ENCODE data around the gene GTF3C2. TPM values are rescaled to one million over a fixed set of nuclear protein-coding genes. Genes with fewer than 3 reads are reported as not detected.

The GTF3C2 gene
- total and polyA plus RNA-seq, 9 of the 15 experiments (the other 6 are each of a cell fraction or from before 2014, with no cell fraction given): 35.5 to 96.8 (median 53.0) TPM

GRCh38 chr2:27370026-27370815 lies 13.7 kb upstream of the GTF3C2 start, which contains the start of the genes EIF2B4 and SNX17 (continued):
- TF ChIP-seq SRSF9 (IDR thresholded peaks at IDR 0.05; ENCODE audit: borderline replicate concordance, low read depth, low read length): no peak
- TF ChIP-seq ARHGAP35 (IDR thresholded peaks at IDR 0.05; ENCODE audit: partially characterized antibody): no peak
- TF ChIP-seq PREB (CRISPR knock-in tag; IDR thresholded peaks at IDR 0.05): 0 out of 2 replicates have a peak, but pooled peaks have one; percentile 29
- no peak for TF ChIP-seq ZNF668 (CRISPR knock-in tag; IDR thresholded peaks at IDR 0.05)
- TF ChIP-seq ARID3B (CRISPR knock-in tag; IDR thresholded peaks at IDR 0.05; ENCODE audit: borderline replicate concordance): no peak
- TF ChIP-seq CREB1 (IDR thresholded peaks at IDR 0.05): peak; percentile 91
- peak; percentile 82 for TF ChIP-seq CREB1 (CRISPR knock-in tag; IDR thresholded peaks at IDR 0.05)
- TF ChIP-seq ZNF41 (CRISPR knock-in tag; conservative IDR thresholded peaks at IDR 0.05): no peak
- no peak; the same call in 1 of the 2 replicates for TF ChIP-seq RREB1 (CRISPR knock-in tag; IDR thresholded peaks at IDR 0.05)
- no peak for TF ChIP-seq IFI16 (CRISPR knock-in tag; IDR thresholded peaks at IDR 0.05)
- TF ChIP-seq COPS2 (conservative IDR thresholded peaks at IDR 0.05): no peak
- 0 out of 2 replicates have a peak, but pooled peaks have one; percentile 74 for TF ChIP-seq SRSF1 (IDR thresholded peaks at IDR 0.05; ENCODE audit: low read depth, low read length)
- peak; percentile 90 for TF ChIP-seq ZNF395 (CRISPR knock-in tag; IDR thresholded peaks at IDR 0.05)
- TF ChIP-seq ZFP91 (CRISPR knock-in tag; IDR thresholded peaks at IDR 0.05): peak; percentile 71; the same call in 1 of the 2 replicates
